ENCODE data around the gene CFAP74. TPM values are rescaled to one million over a fixed set of nuclear protein-coding genes. Genes with fewer than 3 reads are reported as not detected.

The CFAP74 gene
- total RNA-seq, 3 donors from 2014 or later (not counting 1 experiment from before 2014, with no cell fraction given): not detected

DNA sequence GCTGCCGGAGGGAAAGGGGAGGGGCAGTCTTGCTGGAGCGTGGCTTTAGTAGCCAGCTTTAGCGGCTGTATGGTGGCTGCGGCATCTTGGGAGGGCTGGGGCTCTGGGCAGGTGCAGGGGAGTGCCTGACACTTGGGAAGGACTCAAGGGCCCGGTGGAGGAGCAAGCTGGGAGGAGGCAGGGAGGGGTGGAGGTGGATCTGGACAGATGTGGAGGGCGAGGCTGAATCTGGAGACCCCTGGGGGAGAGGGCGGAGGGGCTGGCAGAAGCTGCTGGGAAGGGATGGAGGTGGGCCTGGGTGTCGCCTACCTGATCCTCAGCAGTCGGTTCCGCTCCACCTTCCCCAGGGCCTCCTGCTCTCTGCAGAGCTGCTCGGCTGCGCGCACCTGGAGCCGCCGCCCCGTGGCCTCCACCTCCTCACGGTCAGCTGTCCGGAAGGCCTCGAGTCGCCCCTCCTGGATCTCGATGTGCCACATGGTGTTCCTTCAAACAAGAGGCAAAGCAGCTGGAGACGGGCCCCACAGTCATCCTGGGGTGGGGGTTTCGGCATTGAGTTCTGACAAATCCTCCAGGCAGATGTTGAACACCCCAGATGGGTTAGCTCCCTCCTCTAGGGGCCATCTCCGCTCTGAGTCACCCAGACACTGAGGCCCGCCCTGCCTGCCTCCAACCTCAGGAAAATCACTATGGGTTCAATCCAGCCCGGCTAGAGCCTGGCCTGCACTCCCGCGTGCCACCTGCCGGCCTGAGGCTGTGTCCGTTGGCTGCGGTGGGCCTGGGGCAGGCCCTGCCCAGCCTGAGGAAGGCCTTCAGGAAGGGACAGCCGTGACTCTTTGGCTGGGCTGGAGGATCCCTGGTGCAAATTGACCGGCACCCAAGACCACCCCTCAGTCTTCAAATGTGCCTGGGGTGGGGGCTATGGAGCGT is 29.6 kb downstream of the CFAP74 start:
- no peak for DNase-seq
- WGBS (ENCODE audit: insufficient coverage): 87% methylated on average over 34 of the region's 34 CpGs

DNA sequence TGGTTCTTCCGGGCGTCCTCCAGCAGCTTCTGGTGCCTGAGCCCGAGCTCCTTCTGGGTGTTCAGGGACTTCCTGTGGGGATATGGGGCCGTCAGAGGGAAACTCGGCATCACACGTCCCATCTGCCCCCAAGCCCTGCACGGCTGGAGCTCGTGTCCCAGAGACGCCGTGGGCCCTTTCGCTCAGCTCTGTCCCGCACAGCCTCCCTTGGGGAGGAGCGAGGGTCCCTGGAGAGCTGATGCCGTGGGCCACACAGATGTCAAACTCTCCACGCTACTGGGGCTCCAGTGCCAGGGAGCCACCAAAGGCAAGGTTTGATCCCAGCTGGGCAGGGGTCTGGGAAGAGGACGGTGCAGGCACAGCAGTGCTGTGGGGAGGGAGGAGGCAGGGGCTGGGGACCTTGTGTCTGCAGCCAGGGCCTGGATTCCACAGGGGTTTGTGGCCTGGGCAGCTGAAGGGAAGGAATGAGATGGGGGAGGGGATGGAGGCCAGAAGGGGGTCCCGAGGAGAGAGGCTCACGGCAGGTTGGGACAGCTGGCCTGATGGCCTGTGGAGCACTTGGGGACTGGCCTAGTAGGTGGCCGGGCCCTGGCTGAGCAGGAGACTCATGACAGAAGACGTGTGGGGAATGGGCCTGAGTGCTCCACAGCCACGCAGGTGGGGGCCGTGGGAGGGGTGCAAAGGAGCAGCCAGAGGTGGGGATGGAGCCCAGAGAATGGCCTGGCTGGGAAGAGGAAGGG is 30.4 kb downstream of the CFAP74 start:
- ATAC-seq (no peak), DNase-seq (no peak)
- H3K27ac ChIP-seq (ENCODE audit: low read length): no peak overlapping the region
- H3K27me3 Mint-ChIP-seq (ENCODE audit: low read depth in 2 of 2): peaks cover 0 to 4% of the 10 kb centered on the region in 2 donors
- no peaks in the 10 kb centered on the region for H3K36me3 Mint-ChIP-seq
- H3K4me1 Mint-ChIP-seq: no peaks in the 10 kb centered on the region
- H3K36me3 ChIP-seq (ENCODE audit: control insufficient read depth, insufficient read depth, low read length): no peaks in the 10 kb centered on the region
- H3K4me3 Mint-ChIP-seq: no peak overlapping the region
- no peaks in the 10 kb centered on the region for H3K9me3 ChIP-seq (ENCODE audit: control insufficient read depth, insufficient read depth, low read length)
- H3K4me3 ChIP-seq (ENCODE audit: low read length): no peak overlapping the region
- 79% methylated on average over 22 of the region's 22 CpGs for WGBS (ENCODE audit: insufficient coverage)
- H3K27me3 ChIP-seq (ENCODE audit: control insufficient read depth, insufficient read depth, low read length): no peaks in the 10 kb centered on the region
- intact Hi-C loops (cut with micrococcal nuclease): no loop called here
- TF ChIP-seq, protein P1, sequence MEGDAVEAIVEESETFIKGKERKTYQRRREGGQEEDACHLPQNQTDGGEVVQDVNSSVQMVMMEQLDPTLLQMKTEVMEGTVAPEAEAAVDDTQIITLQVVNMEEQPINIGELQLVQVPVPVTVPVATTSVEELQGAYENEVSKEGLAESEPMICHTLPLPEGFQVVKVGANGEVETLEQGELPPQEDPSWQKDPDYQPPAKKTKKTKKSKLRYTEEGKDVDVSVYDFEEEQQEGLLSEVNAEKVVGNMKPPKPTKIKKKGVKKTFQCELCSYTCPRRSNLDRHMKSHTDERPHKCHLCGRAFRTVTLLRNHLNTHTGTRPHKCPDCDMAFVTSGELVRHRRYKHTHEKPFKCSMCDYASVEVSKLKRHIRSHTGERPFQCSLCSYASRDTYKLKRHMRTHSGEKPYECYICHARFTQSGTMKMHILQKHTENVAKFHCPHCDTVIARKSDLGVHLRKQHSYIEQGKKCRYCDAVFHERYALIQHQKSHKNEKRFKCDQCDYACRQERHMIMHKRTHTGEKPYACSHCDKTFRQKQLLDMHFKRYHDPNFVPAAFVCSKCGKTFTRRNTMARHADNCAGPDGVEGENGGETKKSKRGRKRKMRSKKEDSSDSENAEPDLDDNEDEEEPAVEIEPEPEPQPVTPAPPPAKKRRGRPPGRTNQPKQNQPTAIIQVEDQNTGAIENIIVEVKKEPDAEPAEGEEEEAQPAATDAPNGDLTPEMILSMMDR (IDR thresholded peaks at IDR 0.05): no peak
- H3K9me3 Mint-ChIP-seq: no peaks in the 10 kb centered on the region
- H3K4me1 ChIP-seq (ENCODE audit: control insufficient read depth, insufficient read depth, low read length): no peaks in the 10 kb centered on the region
- H3K27ac Mint-ChIP-seq: no peak overlapping the region

More for the DNA sequence above, 29.6 kb downstream of the CFAP74 start:
- no peaks in the 10 kb centered on the region for H3K36me3 Mint-ChIP-seq
- H3K4me1 ChIP-seq (ENCODE audit: control insufficient read depth, insufficient read depth, low read length): no peaks in the 10 kb centered on the region
- H3K27me3 Mint-ChIP-seq (ENCODE audit: low read depth in 2 of 2): peaks cover 0 to 4% of the 10 kb centered on the region in 2 donors
- H3K4me3 Mint-ChIP-seq: no peak overlapping the region
- no peak overlapping the region for H3K27ac Mint-ChIP-seq
- H3K4me3 ChIP-seq (ENCODE audit: low read length): no peak overlapping the region
- no peaks in the 10 kb centered on the region for H3K9me3 ChIP-seq (ENCODE audit: control insufficient read depth, insufficient read depth, low read length)
- ATAC-seq: no peak
- H3K9me3 Mint-ChIP-seq: no peaks in the 10 kb centered on the region
- TF ChIP-seq, protein P1 (IDR thresholded peaks at IDR 0.05): no peak
- H3K27ac ChIP-seq (ENCODE audit: low read length): no peak overlapping the region
- no peaks in the 10 kb centered on the region for H3K4me1 Mint-ChIP-seq
- intact Hi-C loops (cut with micrococcal nuclease): no loop called here
- H3K36me3 ChIP-seq (ENCODE audit: control insufficient read depth, insufficient read depth, low read length): no peaks in the 10 kb centered on the region
- no peaks in the 10 kb centered on the region for H3K27me3 ChIP-seq (ENCODE audit: control insufficient read depth, insufficient read depth, low read length)

DNA sequence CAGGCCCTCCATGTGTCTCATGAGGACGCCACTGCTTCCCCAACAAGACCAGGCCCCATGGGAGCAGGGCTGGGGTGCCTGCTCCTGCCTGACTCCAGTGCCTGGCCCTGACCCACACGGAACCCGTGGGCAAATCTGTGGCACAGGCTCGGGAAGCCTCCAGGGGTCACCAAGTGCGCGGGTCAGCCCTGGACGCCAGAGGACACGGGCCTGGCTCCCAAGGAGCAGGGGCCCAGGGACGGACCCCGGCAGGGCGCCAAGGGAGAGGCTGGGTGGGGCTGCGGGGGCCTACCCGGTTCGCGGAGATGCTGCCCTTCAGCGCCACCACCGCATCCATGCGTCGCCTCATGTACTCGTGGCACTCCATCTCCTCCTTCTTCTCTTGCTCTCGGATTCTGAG is 31.9 kb downstream of the CFAP74 start:
- Mint-ChIP-seq H3K9me3 (no peaks in the 10 kb centered on the region), H3K36me3 (no peaks in the 10 kb centered on the region), H3K4me3 (no peak overlapping the region), H3K27me3 (ENCODE audit: low read depth in 2 of 2) (peaks cover 0 to 7% of the 10 kb centered on the region in 2 donors), H3K27ac (no peak overlapping the region), H3K4me1 (no peaks in the 10 kb centered on the region)
- Histone ChIP-seq H3K27ac (ENCODE audit: low read length) (no peak overlapping the region), H3K4me1 (ENCODE audit: control insufficient read depth, insufficient read depth, low read length) (no peaks in the 10 kb centered on the region), H3K4me3 (ENCODE audit: low read length) (no peak overlapping the region), H3K27me3 (ENCODE audit: control insufficient read depth, insufficient read depth, low read length) (no peaks in the 10 kb centered on the region), H3K36me3 (ENCODE audit: control insufficient read depth, insufficient read depth, low read length) (no peaks in the 10 kb centered on the region), H3K9me3 (ENCODE audit: control insufficient read depth, insufficient read depth, low read length) (no peaks in the 10 kb centered on the region)
- intact Hi-C loops (cut with micrococcal nuclease): no loop called here
- no peak for ATAC-seq
- TF ChIP-seq, protein P1 (IDR thresholded peaks at IDR 0.05): no peak
- no peak for DNase-seq
- 94% methylated on average over 21 of the region's 21 CpGs for WGBS (ENCODE audit: insufficient coverage)
